Measurements from ENCODE around the gene ATG2B.
"Not testable (repeated sequence)": the region's sequence is repeated elsewhere in the genome, so short reads cannot be mapped to it uniquely, and the experiment has no call there.

The ATG2B gene

DNA sequence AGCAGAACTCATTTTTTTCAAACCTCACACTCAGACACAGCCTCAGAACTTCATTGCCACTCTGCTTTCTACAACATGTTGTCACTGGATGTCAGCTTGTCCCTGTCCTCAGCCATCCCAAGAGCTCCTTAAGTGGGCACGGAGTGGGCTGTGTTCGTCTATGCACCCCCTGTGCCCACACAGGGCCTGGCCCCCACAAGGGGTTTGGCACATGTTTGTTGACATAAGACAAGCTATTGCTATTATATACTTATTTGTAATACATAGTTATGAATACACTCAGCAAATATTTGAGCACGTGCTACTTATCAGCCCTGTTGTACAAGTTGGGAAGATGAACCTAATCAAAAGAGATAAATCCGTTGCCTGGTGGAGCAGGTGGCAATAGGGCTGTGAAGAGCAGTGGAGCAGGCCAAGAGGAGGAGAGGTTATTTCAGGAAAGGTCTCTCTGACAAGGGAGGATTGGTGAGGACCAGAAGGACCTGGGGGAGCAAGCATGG, 111.4 kb downstream of the ATG2B start:
- no peak for DNase-seq

DNA sequence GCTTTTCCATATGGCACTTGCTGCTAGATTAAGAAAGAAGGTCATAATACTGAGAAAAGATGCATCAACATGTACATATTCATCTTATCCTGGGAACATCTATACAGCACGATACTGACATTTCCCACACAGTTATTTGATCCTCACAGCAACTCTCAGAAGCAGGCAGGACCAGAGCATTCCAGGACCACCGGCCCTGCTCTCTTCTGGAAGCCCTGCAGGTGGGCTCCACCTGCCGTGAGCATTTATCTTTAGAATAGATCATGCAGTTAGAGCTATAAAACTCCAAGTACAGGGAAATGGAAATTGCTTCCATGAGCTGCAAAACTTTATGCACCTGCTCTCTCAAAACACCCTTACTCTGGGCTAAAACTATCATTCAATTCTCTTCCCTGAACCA, 112.7 kb downstream of the ATG2B start:
- DNase-seq = no peak

DNA sequence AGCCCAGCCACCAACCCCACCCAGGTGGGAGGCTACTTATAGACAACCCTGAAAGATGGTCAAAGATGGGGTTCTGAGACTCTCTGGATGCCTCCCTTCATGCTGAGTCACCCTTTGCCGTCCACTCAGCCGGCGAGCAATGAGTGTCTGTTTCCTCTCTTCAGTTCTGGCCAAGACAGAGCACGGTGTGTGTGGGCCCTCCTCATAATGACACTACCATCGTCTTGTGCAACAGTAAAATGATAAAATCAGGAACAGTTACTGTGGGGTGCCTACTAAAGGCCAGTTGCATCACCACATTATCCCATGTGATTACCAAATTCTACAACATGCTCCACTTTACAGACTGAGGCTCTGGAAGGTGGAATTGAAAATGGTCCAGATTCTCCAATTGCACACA, 114.1 kb downstream of the ATG2B start:
- peak; percentile 92 to 93 for DNase-seq

- DNase-seq = no peak
Measured at GRCh38 chr14:96247031-96247430, 116.1 kb downstream of the ATG2B start.

GRCh38 chr14:96246539-96246847, 116.6 kb downstream of the ATG2B start:
- DNase-seq = peak in 1 of 2 donors; percentile 41

- DNase-seq = no peak
Measured at GRCh38 chr14:96245710-96246538, 117.2 kb downstream of the ATG2B start.

GRCh38 chr14:96245074-96245473, 118.1 kb downstream of the ATG2B start:
- DNase-seq = not testable (repeated sequence)

DNA sequence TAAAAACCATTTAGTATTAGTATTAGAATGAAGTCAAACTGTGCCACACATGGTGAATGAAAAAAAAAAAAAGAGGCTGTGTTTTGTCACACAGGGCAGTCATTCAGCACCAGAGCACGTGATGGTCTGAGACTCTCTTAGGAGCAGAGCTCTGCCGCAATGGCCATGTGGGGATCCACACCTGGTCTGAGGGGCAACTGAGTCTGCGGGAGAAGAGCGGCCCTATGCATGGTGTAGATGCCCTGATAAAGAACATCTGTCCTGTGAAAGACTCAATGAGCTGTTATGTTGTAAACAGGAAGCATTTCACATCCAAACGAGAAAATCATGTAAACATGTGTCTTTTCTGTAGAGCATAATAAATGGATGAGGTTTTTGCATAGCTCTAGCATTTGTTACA, 119.4 kb downstream of the ATG2B start:
- DNase-seq = no peak

DNA sequence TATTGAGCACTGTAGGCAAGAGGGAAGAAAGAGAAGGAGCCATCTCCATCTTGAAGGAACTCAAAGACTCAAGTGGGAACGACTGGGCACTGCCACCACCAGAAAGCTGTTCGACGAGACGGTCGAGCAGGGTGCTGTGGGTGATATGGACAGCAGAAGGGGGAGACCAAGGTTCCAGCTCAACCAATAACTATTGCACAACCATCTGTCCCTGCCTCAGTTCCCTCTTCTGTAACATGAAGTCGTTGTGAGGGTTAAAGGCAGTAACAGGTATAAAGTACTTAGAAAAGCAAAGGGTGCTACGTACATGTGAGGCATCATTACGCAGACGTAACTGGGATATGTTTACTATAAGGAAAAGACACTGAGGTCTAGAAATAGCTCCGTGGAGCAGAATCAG, 121.0 kb downstream of the ATG2B start:
- no peak for DNase-seq

GRCh38 chr14:96240641-96241040, 122.5 kb downstream of the ATG2B start:
- no peak for DNase-seq

DNA sequence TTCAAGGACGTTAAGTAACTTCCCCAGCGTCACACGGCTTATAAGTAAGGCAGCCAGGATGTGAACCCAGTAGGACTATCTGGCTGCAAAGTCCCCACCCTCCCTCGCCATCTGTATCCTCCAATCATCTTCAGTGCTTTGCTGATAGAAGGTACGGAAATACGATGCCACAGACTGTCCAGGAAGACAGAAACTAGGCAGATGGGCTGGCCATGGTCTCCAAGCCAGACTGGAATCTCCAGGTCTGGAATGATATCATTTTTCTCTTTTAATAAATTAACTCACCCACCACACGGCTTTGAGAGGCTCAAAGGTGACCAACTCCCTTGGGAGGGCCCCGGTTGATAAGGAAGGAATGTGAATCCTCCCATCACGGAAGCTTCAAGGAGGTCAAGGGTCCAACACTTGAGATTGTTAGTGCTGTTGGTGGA, 123.4 kb downstream of the ATG2B start:
- no peak for DNase-seq

- no peak for DNase-seq
Measured at GRCh38 chr14:96238676-96239265, 124.4 kb downstream of the ATG2B start.

DNA sequence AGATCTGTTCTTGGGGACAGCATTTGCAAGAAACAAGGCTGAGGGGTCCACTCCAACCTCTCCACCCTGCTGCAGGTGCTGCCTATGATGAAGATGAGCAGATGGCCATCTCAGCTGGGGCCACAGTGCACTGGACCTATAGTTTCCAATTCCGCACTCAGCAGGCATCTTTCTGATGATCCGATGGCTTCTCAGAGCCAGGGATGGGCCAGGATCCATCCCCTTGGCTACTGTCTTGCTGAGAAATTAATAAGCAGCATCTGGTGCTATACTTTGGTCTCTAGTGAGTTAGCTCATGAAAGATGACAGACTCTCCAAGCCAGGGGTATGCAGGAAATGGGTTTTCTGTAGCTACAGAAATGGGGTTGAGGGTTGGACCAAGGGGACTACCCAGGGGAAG, 125.5 kb downstream of the ATG2B start:
- no peak for DNase-seq

DNA sequence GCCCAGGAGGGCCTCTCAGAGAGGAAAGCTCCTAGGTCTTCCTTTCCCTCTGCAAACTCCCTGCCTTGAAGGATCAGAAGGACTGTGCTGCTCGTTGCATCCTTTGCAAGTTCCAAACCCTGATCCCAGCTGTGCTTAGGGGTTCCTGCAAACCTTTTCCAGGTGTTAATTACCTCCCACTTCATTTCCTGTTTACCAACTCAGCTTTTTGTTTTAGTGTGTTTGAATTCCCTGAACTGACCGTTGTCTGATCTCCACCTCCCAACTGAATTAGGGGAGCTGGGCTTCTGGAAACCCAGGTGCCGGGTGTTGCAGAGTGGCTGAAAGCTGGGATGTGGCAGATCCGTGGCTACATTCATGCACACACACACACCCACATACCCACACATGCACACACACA, 127.7 kb downstream of the ATG2B start:
- no peak for DNase-seq

DNA sequence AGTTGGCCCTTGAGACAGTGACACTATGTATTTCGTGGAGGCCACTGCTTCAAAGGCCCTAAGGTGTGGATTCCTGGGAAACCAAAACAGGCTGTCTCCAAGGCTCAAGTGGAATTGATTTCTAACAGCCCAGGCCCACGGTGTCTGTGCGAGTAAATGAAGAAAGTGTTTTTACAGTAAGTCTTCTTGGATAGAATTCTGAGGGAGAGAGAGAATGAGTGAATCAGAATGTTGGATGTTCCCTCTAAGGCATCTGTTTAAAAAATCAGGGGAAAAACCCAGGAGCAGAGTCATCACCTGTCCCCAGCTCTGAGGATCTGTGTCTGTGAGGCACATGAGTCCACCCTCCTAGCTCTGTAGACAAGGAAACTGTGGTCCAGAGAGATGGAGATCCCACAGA, 129.5 kb downstream of the ATG2B start:
- DNase-seq = no peak

GRCh38 chr14:96232506-96232905, 130.6 kb downstream of the ATG2B start:
- no peak for DNase-seq

GRCh38 chr14:96231526-96232130, 131.5 kb downstream of the ATG2B start:
- DNase-seq = no peak

DNA sequence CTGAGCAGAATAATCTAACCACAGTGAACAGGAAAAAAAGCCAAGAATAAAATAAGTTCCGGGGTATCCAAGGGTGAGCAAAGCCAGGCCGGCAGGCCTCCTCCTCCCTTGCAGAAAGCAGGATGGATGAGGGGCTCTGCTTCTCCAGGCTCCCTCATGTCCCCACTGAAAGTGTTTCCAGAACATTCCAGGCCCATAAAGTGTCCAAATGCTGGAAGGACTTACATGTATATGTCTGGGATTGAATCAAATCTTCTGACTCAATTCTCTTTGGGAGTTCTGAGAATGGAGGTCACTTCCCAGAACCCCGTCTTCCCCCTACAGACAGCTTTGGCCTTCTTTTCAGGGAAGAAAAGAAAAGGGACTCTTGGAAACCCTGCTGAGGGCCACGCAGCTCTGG, 132.1 kb downstream of the ATG2B start:
- DNase-seq = no peak

DNA sequence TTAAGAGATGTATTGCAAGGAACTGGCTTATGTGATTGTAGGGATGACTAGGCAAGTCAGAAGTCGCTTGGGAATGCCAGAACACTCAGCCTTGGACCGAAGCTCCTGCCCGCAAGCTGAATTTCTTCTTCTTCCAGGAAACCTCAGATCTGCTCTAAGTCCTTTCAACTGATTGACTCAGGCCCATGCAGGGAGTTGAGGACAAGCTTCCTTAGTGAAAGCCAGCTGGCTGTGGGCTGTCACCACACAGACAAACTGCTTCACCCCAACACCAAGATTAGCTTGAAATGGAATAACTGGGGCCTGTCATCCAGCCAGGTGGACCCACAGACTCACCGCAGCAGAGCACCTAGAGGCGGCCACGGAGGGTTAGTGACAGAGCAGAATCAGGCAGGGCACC, 133.8 kb downstream of the ATG2B start:
- no peak for DNase-seq

Measured in inflammatory macrophage (primary cell).